GM23338 (cell line): ENCODE results near the gene EXOC3.

Experiments used
- EZH2 ChIP-seq: fragments of 200-600 bp; sonication (generic); IDR thresholded peaks from one replicate; pipeline ENCODE4 v1.8.0; 2017; ENCODE audit warnings: antibody characterized with exemption, mild to moderate bottlenecking, low read depth; ENCODE audit not compliant: unreplicated experiment
- POLR2AphosphoS5 ChIP-seq: IDR thresholded peaks from 2 replicates; pipeline ENCODE4 v1.6.1; 2016; ENCODE audit warnings: antibody characterized with exemption, low read depth
- TF ChIP-seq, protein P1 (sequence below), 2 experiments: fragments of 200-600 bp in 1 of 2; sonication (generic) in 1 of 2; conservative IDR thresholded peaks; 2 replicates each; pipeline versions ENCODE4 v1.5.1 to v1.6.1; 2016 to 2017; ENCODE audit warnings: antibody characterized with exemption in 2 of 2, low read depth in 2 of 2, mild to moderate bottlenecking in 2 of 2, moderate library complexity in 1 of 2

DNA sequence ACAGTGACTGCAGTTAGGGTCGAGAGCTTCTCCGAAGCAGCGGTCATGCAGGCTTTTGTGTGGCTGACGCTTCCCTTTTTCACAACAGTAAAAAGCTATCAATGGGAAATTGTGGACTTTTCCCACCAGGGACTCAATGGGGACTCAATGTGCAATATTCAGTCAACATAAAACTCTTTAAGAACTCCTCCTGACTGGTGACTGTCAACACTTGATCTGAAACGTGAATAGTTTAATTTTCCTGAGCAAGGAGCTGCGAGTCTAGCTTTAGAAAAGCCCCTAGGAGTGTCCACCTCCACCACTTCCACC, 28.7 kb downstream of the EXOC3 start:
- TF ChIP-seq, protein P1, sequence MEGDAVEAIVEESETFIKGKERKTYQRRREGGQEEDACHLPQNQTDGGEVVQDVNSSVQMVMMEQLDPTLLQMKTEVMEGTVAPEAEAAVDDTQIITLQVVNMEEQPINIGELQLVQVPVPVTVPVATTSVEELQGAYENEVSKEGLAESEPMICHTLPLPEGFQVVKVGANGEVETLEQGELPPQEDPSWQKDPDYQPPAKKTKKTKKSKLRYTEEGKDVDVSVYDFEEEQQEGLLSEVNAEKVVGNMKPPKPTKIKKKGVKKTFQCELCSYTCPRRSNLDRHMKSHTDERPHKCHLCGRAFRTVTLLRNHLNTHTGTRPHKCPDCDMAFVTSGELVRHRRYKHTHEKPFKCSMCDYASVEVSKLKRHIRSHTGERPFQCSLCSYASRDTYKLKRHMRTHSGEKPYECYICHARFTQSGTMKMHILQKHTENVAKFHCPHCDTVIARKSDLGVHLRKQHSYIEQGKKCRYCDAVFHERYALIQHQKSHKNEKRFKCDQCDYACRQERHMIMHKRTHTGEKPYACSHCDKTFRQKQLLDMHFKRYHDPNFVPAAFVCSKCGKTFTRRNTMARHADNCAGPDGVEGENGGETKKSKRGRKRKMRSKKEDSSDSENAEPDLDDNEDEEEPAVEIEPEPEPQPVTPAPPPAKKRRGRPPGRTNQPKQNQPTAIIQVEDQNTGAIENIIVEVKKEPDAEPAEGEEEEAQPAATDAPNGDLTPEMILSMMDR (conservative IDR thresholded peaks at IDR 0.05; ENCODE audit: low read depth in 2 of 2), result no peak
- TF ChIP-seq POLR2AphosphoS5 (no peak), EZH2 (no peak)
